K562 (cell line): Measurements from ENCODE around the gene DGAT2. TPM values are rescaled to one million over a fixed set of nuclear protein-coding genes. Genes with fewer than 3 reads are reported as not detected.

Source experiments
- CBFB ChIP-seq: sonication (generic); formaldehyde crosslinking; IDR thresholded peaks from 2 replicates; pipeline ENCODE4 v1.4.0; 2020; ENCODE audit warnings: mild to moderate bottlenecking, missing genetic modification reagents
- CBX5 ChIP-seq: IDR thresholded peaks from 2 replicates; pipeline ENCODE4 v1.6.1; 2014; ENCODE audit warnings: low read depth, borderline replicate concordance
- CHD4 ChIP-seq: fragments of 200-600 bp; sonication (generic); IDR thresholded peaks from 3 replicates; pipeline ENCODE4 v1.6.1; 2012; ENCODE audit warnings: low read depth, mild to moderate bottlenecking, mixed read lengths, low read length, inconsistent platforms; ENCODE audit not compliant: insufficient read depth, insufficient replicate concordance, poor library complexity, severe bottlenecking
- CREBBP ChIP-seq: IDR thresholded peaks from one replicate; pipeline ENCODE4 v1.6.1; 2012; ENCODE audit warnings: low read depth, mild to moderate bottlenecking, control low read depth, inconsistent platforms, low read length
- DLX4 ChIP-seq: fragments of 250-450 bp; sonication (Bioruptor Pico); IDR thresholded peaks from 2 replicates; pipeline ENCODE4 v1.6.1; 2021; ENCODE audit warnings: mild to moderate bottlenecking
- ESRRA ChIP-seq: fragments of 450-650 bp; IDR thresholded peaks from 2 replicates; pipeline ENCODE4 v1.6.1; 2014; ENCODE audit warnings: low read depth, mild to moderate bottlenecking, moderate library complexity, borderline replicate concordance
- HMG20B ChIP-seq: fragments of 250-450 bp; sonication (Bioruptor Pico); IDR thresholded peaks from 2 replicates; pipeline ENCODE4 v1.5.0; 2021; ENCODE audit warnings: mild to moderate bottlenecking
- LEF1 ChIP-seq: fragments of 450-650 bp; IDR thresholded peaks from 2 replicates; pipeline ENCODE4 v1.6.1; 2016; ENCODE audit warnings: mild to moderate bottlenecking
- MITF ChIP-seq: IDR thresholded peaks from 2 replicates; pipeline ENCODE4 v1.6.1; 2014; ENCODE audit warnings: antibody characterized with exemption
- MTA3 ChIP-seq: fragments of 450-650 bp; formaldehyde crosslinking; IDR thresholded peaks from 2 replicates; pipeline ENCODE4 v1.6.1; 2017; ENCODE audit warnings: mild to moderate bottlenecking, borderline replicate concordance
- NR0B1 ChIP-seq: fragments of 450-650 bp; IDR thresholded peaks from one replicate; pipeline ENCODE4 v1.6.1; 2018; ENCODE audit warnings: mild to moderate bottlenecking, moderate library complexity; ENCODE audit not compliant: partially characterized antibody
- PHB ChIP-seq: fragments of 250-450 bp; sonication (Bioruptor Pico); IDR thresholded peaks from 2 replicates; pipeline ENCODE4 v1.5.0; 2021
- RBM22 ChIP-seq: fragments of 200-400 bp; formaldehyde crosslinking; IDR thresholded peaks from 2 replicates; pipeline ENCODE4 v1.6.1; 2018; ENCODE audit warnings: low read length, low read depth; ENCODE audit not compliant: poor library complexity, severe bottlenecking
- RBM34 ChIP-seq: fragments of 200-400 bp; formaldehyde crosslinking; IDR thresholded peaks from 2 replicates; pipeline ENCODE4 v1.6.1; 2018; ENCODE audit warnings: low read length, borderline replicate concordance; ENCODE audit not compliant: insufficient read depth
- YBX1 ChIP-seq: fragments of 450-650 bp; IDR thresholded peaks from 2 replicates; pipeline ENCODE4 v1.7.1; 2016; ENCODE audit warnings: mild to moderate bottlenecking
- ZFX ChIP-seq: sonication (generic); formaldehyde crosslinking; IDR thresholded peaks from 2 replicates; pipeline ENCODE4 v1.8.0; 2022; ENCODE audit warnings: mild to moderate bottlenecking, missing genetic modification reagents, moderate library complexity
- ZNF165 ChIP-seq: fragments of 250-450 bp; sonication (Bioruptor Pico); IDR thresholded peaks from 2 replicates; pipeline ENCODE4 v1.4.0; 2020; ENCODE audit warnings: borderline replicate concordance
- ZNF75A ChIP-seq: fragments of 450-650 bp; formaldehyde crosslinking; IDR thresholded peaks from 2 replicates; pipeline ENCODE4 v1.4.0; 2020; ENCODE audit warnings: mild to moderate bottlenecking
- polyA plus RNA-seq, 8 experiments: library from polyadenylated mRNA; depleted of rRNA in 4 of 8; stranded (reverse) in 5 of 8; unstranded in 3 of 8; fragments of >200 nt; fragmentation: Nextera tagmentation in 2 of 8; fragmentation: Illumina TruSeq in 1 of 8; extraction: Ambion mirVana in 2 of 8; extraction: Trizol in 1 of 8; gene quantifications; 2 replicates each; pipeline versions ENCODE4 v1.2.1 to v1.2.3, GENCODE V29; 2011 to 2014; ENCODE audit warnings: inconsistent platforms in 1 of 8, missing spikeins in 1 of 8
- total RNA-seq, 7 experiments: library from RNA; depleted of rRNA in 6 of 7; stranded (reverse); fragments of >200 nt in 6 of 7; fragmentation: Illumina TruSeq in 2 of 7; extraction: Trizol in 2 of 7; gene quantifications; 2 replicates each; pipeline versions ENCODE4 v1.2.1 to v1.2.3, GENCODE V29; 2011 to 2021; ENCODE audit warnings: low replicate concordance in 1 of 7
- TF ChIP-seq, protein P1 (sequence below), 3 experiments: IDR thresholded peaks in 2 of 3; conservative IDR thresholded peaks in 1 of 3; 2 replicates each; pipeline ENCODE4 v1.5.1; 2011 to 2012; ENCODE audit warnings: low read length in 3 of 3, mild to moderate bottlenecking in 3 of 3, control low read depth in 2 of 3, improper control_type of control experiment in 1 of 3, inconsistent platforms in 1 of 3, low read depth in 1 of 3, mixed read lengths in 1 of 3, moderate library complexity in 1 of 3; ENCODE audit not compliant: insufficient read depth in 2 of 3

Gene DGAT2
- total and polyA plus RNA-seq, 9 of the 15 experiments (the other 6 are each of a cell fraction or from before 2014, with no cell fraction given): 0.68 to 2.8 (median 1.8) TPM

GRCh38 chr11:75814677-75815344 lies 46.2 kb downstream of the DGAT2 start, which contains the start of gene UVRAG (continued):
- TF ChIP-seq NR0B1: no peak
- TF ChIP-seq CBFB (CRISPR knock-in tag): no peak
- TF ChIP-seq MTA3: 0 out of 2 replicates have a peak, but pooled peaks have one; percentile 72
- TF ChIP-seq MITF: peak; percentile 94
- TF ChIP-seq LEF1: peak; percentile 90
- no peak for TF ChIP-seq ZFX (CRISPR knock-in tag)
- no peak for TF ChIP-seq CHD4
- TF ChIP-seq YBX1: no peak
- TF ChIP-seq PHB (CRISPR knock-in tag): no peak
- no peak for TF ChIP-seq RBM34
- TF ChIP-seq CBX5: no peak
- no peak for TF ChIP-seq DLX4 (CRISPR knock-in tag)
- TF ChIP-seq RBM22: no peak
- TF ChIP-seq ESRRA: no peak; the same call in 1 of the 2 replicates
- TF ChIP-seq ZNF165 (CRISPR knock-in tag): no peak
- TF ChIP-seq, protein P1, sequence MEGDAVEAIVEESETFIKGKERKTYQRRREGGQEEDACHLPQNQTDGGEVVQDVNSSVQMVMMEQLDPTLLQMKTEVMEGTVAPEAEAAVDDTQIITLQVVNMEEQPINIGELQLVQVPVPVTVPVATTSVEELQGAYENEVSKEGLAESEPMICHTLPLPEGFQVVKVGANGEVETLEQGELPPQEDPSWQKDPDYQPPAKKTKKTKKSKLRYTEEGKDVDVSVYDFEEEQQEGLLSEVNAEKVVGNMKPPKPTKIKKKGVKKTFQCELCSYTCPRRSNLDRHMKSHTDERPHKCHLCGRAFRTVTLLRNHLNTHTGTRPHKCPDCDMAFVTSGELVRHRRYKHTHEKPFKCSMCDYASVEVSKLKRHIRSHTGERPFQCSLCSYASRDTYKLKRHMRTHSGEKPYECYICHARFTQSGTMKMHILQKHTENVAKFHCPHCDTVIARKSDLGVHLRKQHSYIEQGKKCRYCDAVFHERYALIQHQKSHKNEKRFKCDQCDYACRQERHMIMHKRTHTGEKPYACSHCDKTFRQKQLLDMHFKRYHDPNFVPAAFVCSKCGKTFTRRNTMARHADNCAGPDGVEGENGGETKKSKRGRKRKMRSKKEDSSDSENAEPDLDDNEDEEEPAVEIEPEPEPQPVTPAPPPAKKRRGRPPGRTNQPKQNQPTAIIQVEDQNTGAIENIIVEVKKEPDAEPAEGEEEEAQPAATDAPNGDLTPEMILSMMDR (IDR thresholded peaks at IDR 0.05 in 2 of 3, conservative IDR thresholded peaks at IDR 0.05 in 1 of 3; ENCODE audit: insufficient read depth in 2 of 3, low read depth in 1 of 3, low read length in 3 of 3): peak in 1 of 3 experiments; percentile 9; a peak in 1 of 6 replicates
- no peak for TF ChIP-seq HMG20B (CRISPR knock-in tag)
- no peak for TF ChIP-seq CREBBP
- no peak for TF ChIP-seq ZNF75A (CRISPR knock-in tag)
